ENCODE data around the gene CDK14.
"Not testable (repeated sequence)": the region's sequence is repeated elsewhere in the genome, so short reads cannot be mapped to it uniquely, and the experiment has no call there.

Gene CDK14

DNA sequence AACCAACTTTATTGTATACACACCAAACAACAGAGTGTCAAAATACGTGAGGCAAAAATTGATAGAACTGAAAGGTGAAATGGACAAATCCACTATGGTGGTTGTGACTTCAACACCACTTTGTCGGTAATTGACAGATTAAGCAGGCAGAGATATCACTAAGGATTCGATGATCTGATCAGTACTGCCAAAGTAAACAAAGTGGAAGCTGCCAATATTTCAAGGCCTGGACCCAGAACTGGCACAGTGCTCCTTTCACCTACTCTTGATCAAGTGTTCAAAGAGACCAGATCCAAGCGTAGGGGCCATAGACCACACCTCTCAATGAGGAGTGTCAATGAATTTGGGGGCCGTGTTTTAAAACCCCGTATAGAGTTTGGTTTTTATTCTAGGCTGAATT lies 167.0 kb downstream of the CDK14 start:
- no peak for DNase-seq

DNA sequence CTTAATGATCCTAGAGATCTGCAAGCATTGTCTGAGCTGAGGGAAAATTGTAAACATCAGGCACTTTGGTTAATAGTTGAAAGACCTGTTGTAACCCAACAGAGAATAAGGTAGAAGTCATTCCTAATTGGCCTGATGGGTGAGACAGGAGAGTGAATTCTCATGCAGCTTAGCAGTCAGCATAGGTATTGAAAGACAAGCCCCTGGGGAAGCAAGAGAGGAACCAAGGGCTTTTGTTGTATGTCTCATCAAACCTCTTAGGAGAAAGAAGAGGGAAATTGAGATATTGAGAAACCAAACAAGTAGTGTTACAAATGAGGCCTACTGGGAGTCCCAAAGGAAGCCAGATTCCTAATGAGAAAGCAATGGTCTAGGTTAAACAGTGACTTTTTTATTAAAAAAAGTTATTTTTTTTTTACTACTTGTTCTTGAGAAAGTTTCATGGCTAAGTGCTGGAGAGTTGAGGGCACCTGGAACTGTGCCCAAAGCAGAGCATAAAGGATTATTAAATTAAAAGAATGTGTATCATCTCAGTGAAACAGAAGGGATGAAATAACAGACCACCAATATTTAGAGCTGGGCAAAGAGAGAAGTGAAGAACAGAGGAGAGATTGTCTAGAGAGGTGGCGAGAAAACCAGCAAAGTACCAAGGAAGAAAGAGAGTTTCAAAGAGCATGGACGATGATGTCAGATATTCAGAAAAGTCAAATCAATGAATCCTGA lies 168.9 kb downstream of the CDK14 start:
- DNase-seq: no peak

DNA sequence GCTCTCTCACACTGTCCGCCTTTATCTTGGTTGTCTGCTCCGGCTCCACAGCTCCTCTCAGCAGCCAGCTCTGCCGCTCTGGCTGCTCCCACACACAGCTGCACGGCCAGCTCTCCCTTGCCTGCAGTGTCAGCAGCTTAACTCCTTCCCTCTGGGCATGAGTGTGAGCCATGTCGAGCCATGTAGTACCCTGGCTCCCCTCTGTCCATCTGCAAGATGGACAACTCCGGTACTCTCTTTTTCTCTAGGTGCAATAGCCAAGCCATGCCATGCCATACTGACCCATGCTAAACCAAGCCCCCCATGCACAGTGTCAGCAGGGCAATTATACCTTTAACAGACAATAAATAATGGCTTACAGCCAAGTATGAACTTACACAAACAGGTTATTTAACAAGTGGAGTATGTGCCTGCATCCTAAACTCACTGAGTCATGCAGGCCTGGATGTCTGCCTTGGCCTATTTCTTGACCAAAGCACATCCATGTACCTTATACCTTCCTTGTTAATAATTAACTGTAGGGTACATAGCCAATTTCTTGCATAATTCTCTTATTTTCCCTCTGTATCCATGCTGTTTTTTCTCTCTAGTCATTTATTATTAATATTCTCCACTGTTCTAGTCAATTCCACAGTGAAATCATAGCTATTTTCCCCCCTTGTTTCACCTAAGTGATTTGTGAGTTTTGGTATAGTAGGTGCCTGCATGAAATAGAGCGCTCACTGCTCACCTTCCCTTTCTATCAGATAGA lies 170.9 kb downstream of the CDK14 start:
- no peak for DNase-seq

- no peak for DNase-seq
Observed at GRCh38 chr7:90768301-90768700, 172.2 kb downstream of the CDK14 start.

DNA sequence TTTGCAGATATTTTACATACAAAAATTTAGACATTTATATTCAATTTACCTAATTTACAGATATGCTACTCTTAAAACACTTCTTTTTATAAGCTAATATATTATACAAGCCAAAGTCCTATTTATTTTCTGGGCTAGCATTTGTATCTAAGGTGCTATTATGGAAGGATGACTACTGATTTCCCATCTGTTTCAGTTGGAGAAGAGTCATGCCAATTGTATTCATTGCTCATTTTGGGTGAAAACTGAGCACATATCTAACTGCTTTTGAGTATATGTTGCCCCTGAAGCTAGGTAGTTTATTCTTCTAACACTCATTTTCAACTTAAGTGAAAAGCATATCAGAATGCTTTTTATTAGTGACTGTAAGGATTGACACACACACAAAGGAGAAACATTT lies 172.9 kb downstream of the CDK14 start:
- DNase-seq: no peak

GRCh38 chr7:90769566-90769965 lies 173.4 kb downstream of the CDK14 start:
- DNase-seq: not testable (repeated sequence)

DNA sequence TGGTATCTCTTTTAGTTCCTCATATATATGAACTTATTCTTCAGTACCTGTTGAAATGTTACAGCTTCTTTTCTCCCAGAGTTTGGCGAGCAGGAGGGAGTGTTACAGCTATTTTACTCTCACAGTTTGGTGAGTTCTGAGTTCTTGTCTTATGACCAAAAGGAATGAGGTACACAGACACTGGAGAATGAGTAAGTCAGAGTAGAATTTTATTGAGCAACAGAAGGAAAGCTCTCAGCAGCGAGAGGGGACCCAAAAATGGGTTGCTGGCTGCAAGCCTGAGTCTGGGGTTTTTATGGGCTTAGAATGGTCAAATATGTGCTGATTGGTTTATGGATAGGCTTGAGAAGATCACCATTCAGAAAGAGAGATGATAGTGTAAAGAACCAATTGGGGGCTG lies 175.2 kb downstream of the CDK14 start:
- DNase-seq: no peak

DNA sequence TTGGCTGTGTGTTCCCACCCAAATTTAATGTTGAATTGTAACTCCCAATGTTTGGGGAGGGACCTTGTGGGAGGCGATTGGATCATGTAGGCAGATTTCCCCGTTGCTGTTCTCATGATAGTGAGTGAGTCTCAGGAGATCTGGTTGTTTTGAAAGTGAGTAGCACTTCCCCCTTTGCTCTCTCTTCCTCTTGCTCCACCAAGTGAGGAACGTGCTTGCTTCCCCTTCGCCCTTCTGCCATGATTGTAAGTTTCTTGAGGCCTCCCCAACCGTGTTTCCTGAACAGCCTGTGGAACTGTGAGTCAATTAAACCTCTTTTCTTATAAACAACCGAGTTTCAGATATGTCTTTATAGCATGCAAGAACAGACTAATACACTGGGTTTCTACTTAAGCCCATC lies 176.3 kb downstream of the CDK14 start:
- no peak for DNase-seq

GRCh38 chr7:90773269-90773668 lies 177.1 kb downstream of the CDK14 start:
- no peak for DNase-seq

GRCh38 chr7:90774706-90775105 lies 178.6 kb downstream of the CDK14 start:
- no peak for DNase-seq

- no peak for DNase-seq
Observed at GRCh38 chr7:90775383-90775965, 179.4 kb downstream of the CDK14 start.

DNA sequence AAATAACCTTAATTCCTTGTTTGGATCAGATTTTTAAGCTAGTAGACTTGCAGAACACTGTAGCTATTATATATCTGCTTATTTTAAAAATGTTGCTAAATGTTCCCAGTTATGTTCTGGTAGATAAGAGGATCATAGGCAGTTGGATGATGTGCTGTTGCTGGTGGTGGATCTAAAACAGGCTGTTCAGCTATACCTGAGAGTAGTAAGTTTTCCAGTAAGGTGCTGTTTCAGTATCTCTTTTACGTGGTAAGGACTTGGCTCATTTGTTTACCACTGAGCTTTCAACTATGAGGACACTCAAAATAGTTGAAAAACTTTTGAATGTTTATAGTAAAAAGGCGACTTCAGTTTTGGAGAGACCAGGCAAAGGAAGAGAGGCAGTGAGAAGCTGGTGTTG lies 180.9 kb downstream of the CDK14 start:
- DNase-seq: no peak

- DNase-seq: no peak
Observed at GRCh38 chr7:90777465-90777864, 181.3 kb downstream of the CDK14 start.

DNA sequence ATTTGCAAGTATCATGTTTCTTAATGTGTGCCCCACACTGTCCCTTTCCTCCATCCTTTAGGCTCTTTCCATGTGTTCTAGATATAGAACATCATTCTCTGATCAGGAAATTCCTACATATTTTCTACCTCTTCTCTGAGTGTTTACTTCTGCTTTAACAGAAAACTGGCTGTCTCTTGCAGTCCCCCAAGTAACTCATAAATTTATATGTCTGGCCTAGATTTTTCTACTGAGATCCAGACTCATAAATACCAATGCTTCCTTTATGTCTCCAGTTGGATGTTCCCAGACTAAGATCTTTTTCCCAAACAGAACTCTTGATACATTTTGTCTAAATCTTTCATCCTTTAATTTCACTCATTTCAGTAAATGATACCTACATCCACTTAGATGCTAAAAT lies 181.8 kb downstream of the CDK14 start:
- DNase-seq: no peak

- no peak for DNase-seq
Observed at GRCh38 chr7:90788052-90788451, 191.9 kb downstream of the CDK14 start.

GRCh38 chr7:90789736-90790306 lies 193.7 kb downstream of the CDK14 start:
- DNase-seq: no peak

- no peak for DNase-seq
Observed at GRCh38 chr7:90791596-90791995, 195.5 kb downstream of the CDK14 start.

DNA sequence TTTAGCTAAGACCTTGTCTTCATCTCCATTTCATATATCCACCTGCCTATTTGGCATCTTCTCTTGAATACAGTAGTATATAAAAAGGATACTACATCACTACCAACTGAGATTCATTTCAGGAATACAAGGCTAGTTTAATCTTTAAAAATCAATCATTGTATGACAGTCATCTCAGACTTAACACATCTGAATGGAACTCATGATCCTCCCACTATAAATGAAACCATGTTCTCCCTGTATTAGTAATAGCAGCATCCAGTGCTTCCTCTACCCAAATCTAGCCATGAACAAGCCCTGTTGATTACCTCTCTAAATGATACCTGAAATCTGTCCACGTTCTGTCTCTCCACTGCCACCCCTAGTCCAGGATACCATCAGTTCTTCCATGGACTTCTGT lies 196.2 kb downstream of the CDK14 start:
- no peak for DNase-seq

- DNase-seq: not testable (repeated sequence)
Observed at GRCh38 chr7:90794234-90794633, 198.1 kb downstream of the CDK14 start.

GRCh38 chr7:90797596-90797995 lies 201.5 kb downstream of the CDK14 start:
- no peak for DNase-seq

DNA sequence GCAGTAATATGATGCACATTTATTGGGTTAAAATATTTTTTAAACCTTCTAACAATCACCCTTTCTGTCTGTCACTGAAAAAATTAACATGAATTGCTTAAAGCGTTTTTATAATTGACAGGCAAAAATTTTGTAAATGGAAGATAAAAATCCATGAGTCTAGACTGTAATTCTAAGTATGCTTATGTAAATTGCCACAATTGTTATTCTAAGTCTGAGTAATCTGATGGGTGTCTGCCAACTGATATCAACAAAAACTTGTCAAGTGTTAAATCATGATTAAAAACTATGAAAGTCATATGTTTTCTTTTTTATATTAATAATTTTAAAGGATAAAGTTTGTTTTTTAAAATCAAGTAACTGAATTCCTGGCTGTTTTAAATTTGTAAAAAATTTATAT lies 208.2 kb downstream of the CDK14 start:
- no peak for DNase-seq

DNA sequence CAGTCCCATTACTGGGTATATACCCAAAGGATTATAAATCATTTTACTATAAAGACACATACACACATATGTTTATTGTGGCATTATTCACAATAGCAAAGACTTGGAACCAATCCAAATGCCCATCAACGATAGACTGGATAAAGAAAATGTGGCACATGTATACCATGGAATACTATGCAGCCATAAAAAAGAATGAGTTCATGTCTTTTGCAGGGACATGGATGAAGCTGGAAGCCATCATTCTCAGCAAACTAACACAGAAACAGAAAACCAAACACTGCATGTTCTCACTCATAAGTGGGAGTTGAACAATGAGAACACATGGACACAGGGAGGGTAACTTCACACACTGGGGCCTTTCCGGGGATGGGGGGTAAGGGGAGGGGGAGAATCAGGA lies 219.4 kb downstream of the CDK14 start:
- DNase-seq: not testable (repeated sequence)

DNA sequence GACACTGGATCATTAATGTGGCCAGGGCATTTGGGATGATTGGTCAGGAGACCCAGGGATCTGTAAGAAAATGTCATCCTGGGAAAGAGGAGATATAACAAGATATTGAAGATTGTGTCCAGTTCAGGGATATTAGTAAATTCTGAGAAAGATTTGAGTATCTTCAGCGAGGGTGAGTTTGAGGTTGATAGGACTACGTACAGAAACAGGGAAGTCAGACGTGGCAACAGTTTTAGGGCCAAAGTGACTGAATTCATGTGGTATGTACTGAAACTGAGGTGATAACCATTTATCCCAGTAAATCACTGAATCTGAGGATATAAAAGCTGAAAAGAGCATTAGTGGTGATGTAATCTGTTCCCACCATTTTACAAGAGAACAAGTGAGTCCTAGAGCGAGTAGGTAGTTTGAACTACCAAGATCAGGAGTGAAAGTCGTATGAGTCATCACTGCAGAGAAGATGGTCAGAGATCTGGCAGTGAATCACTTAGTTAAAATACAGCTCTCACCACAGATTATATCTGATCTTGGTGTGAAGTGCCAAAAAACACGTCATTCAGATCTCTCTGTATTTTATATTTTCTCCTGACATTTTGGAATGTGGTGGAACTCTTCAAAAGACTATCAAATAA lies 220.5 kb downstream of the CDK14 start:
- DNase-seq: no peak

Data from CD4-positive, alpha-beta T cell treated with Interleukin-21 for 1 hour (primary cell).